ENCODE results near the gene NEIL3. TPM values are rescaled to one million over a fixed set of nuclear protein-coding genes. Genes with fewer than 3 reads are reported as not detected.

Gene NEIL3
- total and polyA plus RNA-seq, 10 donors: 0.30 to 3.3 (median 1.8) TPM

DNA sequence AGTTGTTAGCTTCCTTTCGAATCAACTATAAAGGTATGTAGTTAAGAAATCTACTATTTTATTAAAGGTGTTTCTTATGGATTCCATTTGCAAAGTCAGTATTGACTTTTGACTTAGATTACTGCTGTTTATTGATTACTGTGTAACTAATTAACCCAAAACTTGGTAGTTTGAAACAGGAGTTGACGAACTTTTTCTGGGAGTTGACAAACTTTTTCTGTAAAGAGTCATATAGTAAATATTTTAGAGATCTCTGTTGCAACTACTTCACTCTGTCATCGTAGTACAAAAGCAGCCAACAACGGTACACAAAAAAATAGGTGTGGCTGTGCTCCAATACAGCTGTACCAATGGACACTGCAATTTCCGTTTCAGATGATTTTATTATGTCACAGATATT is 102.3 kb downstream of the NEIL3 start:
- TF ChIP-seq POLR2A (IDR thresholded peaks at IDR 0.05) (no peak), POLR2AphosphoS5 (IDR thresholded peaks at IDR 0.05) (no peak)
- TF ChIP-seq, protein P1, sequence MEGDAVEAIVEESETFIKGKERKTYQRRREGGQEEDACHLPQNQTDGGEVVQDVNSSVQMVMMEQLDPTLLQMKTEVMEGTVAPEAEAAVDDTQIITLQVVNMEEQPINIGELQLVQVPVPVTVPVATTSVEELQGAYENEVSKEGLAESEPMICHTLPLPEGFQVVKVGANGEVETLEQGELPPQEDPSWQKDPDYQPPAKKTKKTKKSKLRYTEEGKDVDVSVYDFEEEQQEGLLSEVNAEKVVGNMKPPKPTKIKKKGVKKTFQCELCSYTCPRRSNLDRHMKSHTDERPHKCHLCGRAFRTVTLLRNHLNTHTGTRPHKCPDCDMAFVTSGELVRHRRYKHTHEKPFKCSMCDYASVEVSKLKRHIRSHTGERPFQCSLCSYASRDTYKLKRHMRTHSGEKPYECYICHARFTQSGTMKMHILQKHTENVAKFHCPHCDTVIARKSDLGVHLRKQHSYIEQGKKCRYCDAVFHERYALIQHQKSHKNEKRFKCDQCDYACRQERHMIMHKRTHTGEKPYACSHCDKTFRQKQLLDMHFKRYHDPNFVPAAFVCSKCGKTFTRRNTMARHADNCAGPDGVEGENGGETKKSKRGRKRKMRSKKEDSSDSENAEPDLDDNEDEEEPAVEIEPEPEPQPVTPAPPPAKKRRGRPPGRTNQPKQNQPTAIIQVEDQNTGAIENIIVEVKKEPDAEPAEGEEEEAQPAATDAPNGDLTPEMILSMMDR (IDR thresholded peaks at IDR 0.05 in 8 of 11, conservative IDR thresholded peaks at IDR 0.05 in 3 of 11): no peak
- 70 to 86% (median 74%) methylated on average over 5 of the region's 5 CpGs for WGBS, 5 donors
- no peaks in the 10 kb centered on the region for H3K27me3 ChIP-seq (replicated peaks in 1 of 7)
- no peaks in the 10 kb centered on the region for H3K4me1 ChIP-seq
- no peak overlapping the region for H3K4me3 ChIP-seq
- intact Hi-C loops (cut with DNase I; ENCODE audit: low total_unique reads): no loop called here
- no peak for DNase-seq
- H3K27ac ChIP-seq: no peak overlapping the region
- no peaks in the 10 kb centered on the region for H3K36me3 ChIP-seq
- no peaks in the 10 kb centered on the region for H3K9me3 ChIP-seq

Other genes with a start within 250 kb of the NEIL3 start
- 10 to 100 TPM; 13.1 to 24.2 (median 17.4) TPM for gene AGA, start 132.6 kb downstream of the NEIL3 start, total RNA-seq
- gene AGA, start 132.6 kb downstream of the NEIL3 start, polyA plus RNA-seq: 10 to 100 TPM in 1 of 3 donors, 1 to 10 TPM in 2; 7.8 to 12.3 (median 8.2) TPM